ENCODE results near the gene RNASEH2A. TPM values are rescaled to one million over a fixed set of nuclear protein-coding genes. Genes with fewer than 3 reads are reported as not detected.

RNASEH2A gene
- total and polyA plus RNA-seq, 2 of the 13 experiments (the other 11 are each of a cell fraction or from before 2014, with no cell fraction given) = 25.1 to 35.8 TPM

DNA sequence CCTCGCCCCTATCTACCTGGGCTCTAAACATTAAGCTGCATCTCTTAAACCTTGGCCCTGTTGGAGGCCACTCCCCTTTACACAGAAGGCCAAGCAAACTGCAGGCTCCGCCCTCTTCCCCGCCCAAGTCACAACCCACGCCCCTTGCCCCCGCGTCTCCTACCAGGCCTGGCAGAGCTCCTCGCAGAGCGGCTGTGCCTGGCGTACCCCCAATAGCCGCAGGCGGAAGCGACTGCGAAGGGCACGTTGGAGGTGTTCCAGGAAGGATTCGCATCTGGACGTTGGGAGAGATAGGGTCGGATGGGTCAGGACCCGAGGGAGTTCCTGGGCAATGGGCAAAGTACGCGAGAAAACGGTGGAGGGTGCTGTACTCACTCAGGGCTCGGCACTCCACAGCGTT, 22.1 kb downstream of the RNASEH2A start (continued):
- peak; percentile 70 for TF ChIP-seq HNRNPLL (IDR thresholded peaks at IDR 0.05; ENCODE audit: low read depth, low read length, poor library complexity, severe bottlenecking)
- TF ChIP-seq ZNF746 (CRISPR knock-in tag; IDR thresholded peaks at IDR 0.05) = no peak
- peak; percentile 15; the same call in 1 of the 2 replicates for TF ChIP-seq GATAD2A (CRISPR knock-in tag; IDR thresholded peaks at IDR 0.05)
- peak; percentile 27; the same call in 1 of the 2 replicates for TF ChIP-seq HNF4A (CRISPR knock-in tag; IDR thresholded peaks at IDR 0.05)
- TF ChIP-seq SPEN (CRISPR knock-in tag; IDR thresholded peaks at IDR 0.05; ENCODE audit: low read depth) = peak; percentile 43; the same call in 1 of the 2 replicates
- no peak for TF ChIP-seq ZNF510 (CRISPR knock-in tag; IDR thresholded peaks at IDR 0.05; ENCODE audit: low read depth)
- TF ChIP-seq ZFX (CRISPR knock-in tag; IDR thresholded peaks at IDR 0.05; ENCODE audit: low read depth) = peak; percentile 66; the same call in 1 of the 2 replicates
- 0 out of 4 replicates have a peak, but pooled peaks of 1 of the 2 experiments have one; percentile 36 for TF ChIP-seq POLR2A (IDR thresholded peaks at IDR 0.05; ENCODE audit: insufficient read depth in 1 of 2, low read depth in 2 of 2, low read length in 2 of 2)
- no peak for TF ChIP-seq GMEB2 (CRISPR knock-in tag; IDR thresholded peaks at IDR 0.05; ENCODE audit: low read depth)
- TF ChIP-seq, protein P1, sequence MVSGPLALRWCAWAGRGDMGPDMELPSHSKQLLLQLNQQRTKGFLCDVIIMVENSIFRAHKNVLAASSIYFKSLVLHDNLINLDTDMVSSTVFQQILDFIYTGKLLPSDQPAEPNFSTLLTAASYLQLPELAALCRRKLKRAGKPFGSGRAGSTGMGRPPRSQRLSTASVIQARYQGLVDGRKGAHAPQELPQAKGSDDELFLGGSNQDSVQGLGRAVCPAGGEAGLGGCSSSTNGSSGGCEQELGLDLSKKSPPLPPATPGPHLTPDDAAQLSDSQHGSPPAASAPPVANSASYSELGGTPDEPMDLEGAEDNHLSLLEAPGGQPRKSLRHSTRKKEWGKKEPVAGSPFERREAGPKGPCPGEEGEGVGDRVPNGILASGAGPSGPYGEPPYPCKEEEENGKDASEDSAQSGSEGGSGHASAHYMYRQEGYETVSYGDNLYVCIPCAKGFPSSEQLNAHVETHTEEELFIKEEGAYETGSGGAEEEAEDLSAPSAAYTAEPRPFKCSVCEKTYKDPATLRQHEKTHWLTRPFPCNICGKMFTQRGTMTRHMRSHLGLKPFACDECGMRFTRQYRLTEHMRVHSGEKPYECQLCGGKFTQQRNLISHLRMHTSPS (CRISPR knock-in tag; IDR thresholded peaks at IDR 0.05; ENCODE audit: low read depth) = peak; percentile 64; the same call in 1 of the 2 replicates
- TF ChIP-seq SP5 (CRISPR knock-in tag; IDR thresholded peaks at IDR 0.05; ENCODE audit: borderline replicate concordance, low read depth) = peak; percentile 57; the same call in 1 of the 2 replicates
- TF ChIP-seq SP4 (CRISPR knock-in tag; IDR thresholded peaks at IDR 0.05) = 0 out of 2 replicates have a peak, but pooled peaks have one; percentile 41
- no peak for TF ChIP-seq ZNF333 (CRISPR knock-in tag; IDR thresholded peaks at IDR 0.05; ENCODE audit: borderline replicate concordance)
- TF ChIP-seq SAP130 (CRISPR knock-in tag; IDR thresholded peaks at IDR 0.05; ENCODE audit: low read depth) = peak; percentile 39; the same call in 1 of the 2 replicates
- TF ChIP-seq POLR2AphosphoS5 (IDR thresholded peaks at IDR 0.05; ENCODE audit: low read depth, low read length) = 0 out of 2 replicates have a peak, but pooled peaks have one; percentile 24
- TF ChIP-seq SP1 (IDR thresholded peaks at IDR 0.05) = no peak
- TF ChIP-seq SP1 (CRISPR knock-in tag; IDR thresholded peaks at IDR 0.05) = peak; percentile 49
- TF ChIP-seq MAZ (IDR thresholded peaks at IDR 0.05; ENCODE audit: borderline replicate concordance, low read depth, low read length) = no peak
- 0 out of 2 replicates have a peak, but pooled peaks have one; percentile 19 for TF ChIP-seq MAZ (CRISPR knock-in tag; IDR thresholded peaks at IDR 0.05; ENCODE audit: low read depth)
- TF ChIP-seq NONO (IDR thresholded peaks at IDR 0.05) = no peak
- TF ChIP-seq NONO (CRISPR knock-in tag; conservative IDR thresholded peaks at IDR 0.05) = 0 out of 2 replicates have a peak, but pooled peaks have one; percentile 33
